Mesenteric fat pad (tissue), 1 donor: Measurements from ENCODE around the gene KRTAP10-7. TPM values are rescaled to one million over a fixed set of nuclear protein-coding genes. Genes with fewer than 3 reads are reported as not detected.
"Not testable (repeated sequence)": the region's sequence is repeated elsewhere in the genome, so short reads cannot be mapped to it uniquely, and the experiment has no call there.

Experiments
- DNase-seq: peaks from one replicate; pipeline ENCODE4 v3.0.0-alpha.2; 2020; ENCODE audit warnings: low spot score
- total RNA-seq: library from RNA; stranded (reverse); fragmentation: NEBNext Ultra II Directional; extraction: Animal tissue kit (Norgen Biotek cat#: 25700); gene quantifications from one replicate; pipeline ENCODE4 v1.2.1, GENCODE V29; 2021
- donor health status: DM: yes; HTN: yes; CAD: no.

Gene KRTAP10-7
- total RNA-seq, 1 donor from 2014 or later: not detected

DNA sequence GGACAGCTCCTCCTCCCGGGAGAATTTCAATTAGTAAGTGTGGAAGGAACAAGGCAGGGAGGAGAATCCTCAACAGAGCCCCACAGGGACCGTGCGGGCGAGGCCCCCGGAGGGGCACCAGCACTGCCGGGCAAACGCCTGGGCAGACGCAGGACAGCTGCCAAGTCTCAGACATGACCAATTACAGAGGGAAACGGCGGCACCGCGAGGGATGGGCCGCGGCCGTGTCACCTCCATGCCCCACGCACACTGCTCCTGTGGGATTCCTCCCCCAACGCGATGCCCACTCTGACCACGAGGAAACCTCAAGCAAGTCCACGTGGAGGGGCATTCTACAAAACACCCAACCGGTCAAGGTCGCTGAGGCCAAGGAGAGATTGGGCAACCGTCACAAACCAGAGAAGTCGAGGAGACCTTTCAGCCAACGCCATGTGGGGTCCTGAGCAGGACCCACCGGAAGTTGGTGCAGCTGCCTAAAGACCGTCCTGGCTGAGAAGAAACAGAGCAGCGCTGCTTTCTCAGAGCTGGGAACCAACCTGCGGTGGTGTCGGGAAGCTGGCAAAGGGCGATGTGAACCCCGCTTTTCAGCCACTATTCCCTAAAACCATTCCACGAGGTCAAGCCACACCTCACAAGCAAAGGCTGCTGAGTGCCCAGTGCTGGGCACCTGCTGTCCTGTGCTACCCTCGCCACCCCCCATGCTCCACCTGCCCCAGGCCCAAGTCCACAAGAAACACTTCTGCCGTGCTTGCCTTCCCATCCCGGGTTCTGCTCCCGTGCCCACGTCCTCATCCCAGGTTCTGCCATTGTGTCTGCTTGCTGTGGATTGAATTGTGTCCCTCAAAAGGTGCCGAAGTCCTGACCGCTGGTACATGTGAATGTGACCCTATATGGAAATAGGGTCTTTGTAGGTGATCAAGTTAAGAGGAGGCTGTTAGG lies 28.3 kb upstream of the KRTAP10-7 start:
- DNase-seq: no peak

DNA sequence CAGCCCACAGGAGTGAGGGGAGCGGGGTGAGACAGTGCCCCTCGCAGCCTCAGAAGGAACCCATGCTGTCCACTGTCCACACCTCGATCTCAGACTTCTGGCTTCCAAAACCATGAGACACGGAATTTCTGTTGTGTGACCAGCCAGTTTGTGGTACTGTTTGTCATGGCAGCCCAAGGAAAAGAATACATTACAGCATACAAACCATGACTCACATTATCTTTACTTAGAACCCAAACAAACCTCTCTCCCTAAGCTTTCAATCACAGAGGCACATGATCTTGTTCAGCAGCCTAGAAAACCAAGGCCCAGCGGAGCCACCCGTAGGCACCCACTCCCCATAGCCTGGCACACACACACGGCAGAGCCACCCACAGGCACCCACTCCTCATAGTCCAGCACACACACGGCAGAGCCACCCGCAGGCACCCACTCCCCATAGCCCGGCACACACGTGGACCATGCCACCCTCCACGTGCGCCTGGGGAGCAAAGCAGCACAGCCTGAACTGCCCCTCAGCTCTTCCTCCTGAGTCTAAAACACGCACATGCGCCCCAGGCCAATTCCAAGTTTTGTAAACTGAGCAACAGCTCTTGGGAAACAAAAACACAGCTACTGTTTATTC lies 27.3 kb upstream of the KRTAP10-7 start:
- no peak for DNase-seq

- DNase-seq: not testable (repeated sequence)
Measured at GRCh38 chr21:44573630-44574456, 26.6 kb upstream of the KRTAP10-7 start, which contains the start of gene KRTAP10-4. TSS of gene KRTAP10-4 (plus strand) at chr21:44573729. CDS start at chr21:44573759, 30 bp downstream.

GRCh38 chr21:44574457-44575306 lies 25.7 kb upstream of the KRTAP10-7 start:
- DNase-seq: no peak

GRCh38 chr21:44575307-44576024 lies 24.9 kb upstream of the KRTAP10-7 start:
- no peak for DNase-seq

GRCh38 chr21:44576025-44576420 lies 24.4 kb upstream of the KRTAP10-7 start:
- DNase-seq: no peak

GRCh38 chr21:44578371-44579055 lies 21.9 kb upstream of the KRTAP10-7 start:
- no peak for DNase-seq

- no peak for DNase-seq
Measured at GRCh38 chr21:44579056-44579832, 21.2 kb upstream of the KRTAP10-7 start.

DNA sequence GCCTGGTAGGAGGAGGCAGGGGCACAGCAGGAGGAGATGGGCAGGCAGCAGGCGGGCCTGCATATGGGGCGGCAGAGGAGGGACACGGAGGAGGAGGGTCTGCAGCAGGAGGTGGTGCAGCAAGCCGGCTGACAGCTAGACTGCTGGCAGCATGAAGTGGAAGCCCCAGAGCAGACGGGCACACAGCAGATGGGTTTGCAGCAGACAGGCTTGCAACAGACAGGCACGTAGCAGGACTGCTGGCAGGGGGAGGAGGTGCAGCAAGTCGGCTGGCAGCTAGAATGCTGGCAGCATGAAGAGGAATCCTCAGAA lies 20.6 kb upstream of the KRTAP10-7 start:
- DNase-seq: no peak

- DNase-seq: peak; percentile 88
Measured at GRCh38 chr21:44580231-44580821, 20.1 kb upstream of the KRTAP10-7 start, which contains the start of gene KRTAP10-5. TSS of gene KRTAP10-5 (minus strand) at chr21:44580604. CDS start at chr21:44580578, 26 bp downstream.

- DNase-seq: no peak
Measured at GRCh38 chr21:44581158-44581557, 19.2 kb upstream of the KRTAP10-7 start.

DNA sequence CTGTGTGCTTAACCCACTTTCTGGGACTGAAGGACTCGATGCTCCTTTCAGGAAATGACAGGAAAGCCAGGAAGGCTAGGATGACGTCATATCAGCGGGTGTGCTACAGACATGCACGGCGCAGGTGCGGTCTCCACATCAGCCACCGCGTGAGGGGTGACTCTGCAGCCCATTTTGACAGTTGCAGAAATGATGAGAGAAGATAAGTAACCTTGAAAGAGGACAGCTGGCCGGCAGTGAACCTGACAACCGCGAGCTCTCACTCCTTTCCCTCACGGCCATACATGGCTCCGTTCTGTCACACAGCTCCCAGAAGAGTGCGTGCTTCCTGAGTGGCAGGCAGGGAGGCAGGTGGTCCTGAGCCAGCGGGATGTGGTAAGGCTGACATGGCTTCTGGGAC lies 18.3 kb upstream of the KRTAP10-7 start:
- DNase-seq: no peak

DNA sequence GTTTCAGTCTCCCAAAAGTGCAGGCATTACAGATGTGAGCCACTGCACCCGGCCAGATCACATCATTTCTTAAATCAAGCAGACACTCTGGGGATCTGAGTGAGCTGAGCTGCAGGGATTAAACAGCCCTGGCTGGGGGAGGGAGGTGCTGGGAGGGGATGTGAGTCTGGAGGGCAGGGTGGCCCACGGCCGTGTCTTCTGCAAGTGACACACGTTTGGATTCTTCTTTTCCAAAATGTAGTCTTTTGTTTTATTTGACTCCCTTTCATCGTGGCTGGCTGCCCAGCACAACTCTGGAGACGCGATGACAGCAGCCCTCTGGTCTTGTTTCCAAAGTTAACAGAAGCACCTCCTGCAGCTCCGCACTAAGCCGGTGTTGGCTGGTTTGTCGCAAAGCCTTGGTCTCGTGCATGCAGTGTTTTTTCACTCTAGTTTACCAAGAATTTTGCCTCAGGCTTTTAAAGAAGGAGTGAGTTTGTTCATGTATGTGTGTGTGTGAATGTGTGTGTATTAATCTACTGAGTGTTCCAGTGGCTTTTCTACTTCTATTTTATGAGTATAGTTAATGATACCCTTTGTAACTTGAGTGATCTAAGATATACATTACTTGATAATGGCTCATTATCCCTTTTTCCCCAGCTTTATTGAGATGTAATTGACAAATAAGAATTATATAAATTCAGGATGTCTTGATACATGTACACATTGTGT lies 17.2 kb upstream of the KRTAP10-7 start:
- DNase-seq: no peak

DNA sequence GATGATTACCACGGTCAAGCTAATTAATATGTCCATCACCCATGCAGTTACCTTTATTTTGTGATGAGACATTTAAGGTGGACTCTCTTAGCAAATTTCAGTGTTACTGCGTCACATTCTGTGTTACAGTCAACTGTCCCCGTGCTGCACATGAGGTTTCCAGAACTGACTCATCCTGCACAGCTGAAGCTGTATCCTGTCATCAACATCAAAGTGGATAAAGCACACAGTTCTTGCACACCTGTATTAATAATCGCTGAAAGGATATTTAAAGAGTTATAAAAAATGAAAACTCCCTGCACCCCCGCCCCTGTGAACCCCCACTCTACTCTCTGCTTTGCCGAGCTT lies 16.6 kb upstream of the KRTAP10-7 start:
- no peak for DNase-seq

DNA sequence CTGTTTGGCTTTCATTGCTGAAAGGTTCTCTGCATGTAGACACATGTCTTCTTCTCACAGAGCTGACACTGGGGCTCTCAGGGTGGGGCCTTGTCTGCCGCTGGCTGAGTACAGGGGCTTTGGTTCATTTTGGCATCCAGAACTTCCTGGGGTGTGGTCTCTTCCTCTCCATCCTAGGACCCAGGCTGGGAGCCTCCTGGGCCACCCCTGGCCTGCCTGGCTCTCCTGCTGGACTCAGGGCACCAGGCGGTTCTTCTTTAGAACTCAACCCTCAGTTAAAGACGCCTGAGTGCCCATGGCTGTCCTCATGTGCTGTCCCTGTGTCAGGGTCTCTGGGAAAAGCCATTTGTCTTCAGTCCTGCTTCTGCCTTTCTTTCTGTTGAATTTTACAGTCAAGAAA lies 14.5 kb upstream of the KRTAP10-7 start:
- no peak for DNase-seq

GRCh38 chr21:44589094-44589493 lies 11.3 kb upstream of the KRTAP10-7 start:
- DNase-seq: no peak

GRCh38 chr21:44589586-44590305 lies 10.7 kb upstream of the KRTAP10-7 start:
- no peak for DNase-seq
